ENCODE data around the gene STK35. TPM values are rescaled to one million over a fixed set of nuclear protein-coding genes. Genes with fewer than 3 reads are reported as not detected.

Gene STK35
- total and polyA plus RNA-seq, 9 of the 15 experiments (the other 6 are each of a cell fraction or from before 2014, with no cell fraction given): 1.0 to 11.0 (median 6.3) TPM

DNA sequence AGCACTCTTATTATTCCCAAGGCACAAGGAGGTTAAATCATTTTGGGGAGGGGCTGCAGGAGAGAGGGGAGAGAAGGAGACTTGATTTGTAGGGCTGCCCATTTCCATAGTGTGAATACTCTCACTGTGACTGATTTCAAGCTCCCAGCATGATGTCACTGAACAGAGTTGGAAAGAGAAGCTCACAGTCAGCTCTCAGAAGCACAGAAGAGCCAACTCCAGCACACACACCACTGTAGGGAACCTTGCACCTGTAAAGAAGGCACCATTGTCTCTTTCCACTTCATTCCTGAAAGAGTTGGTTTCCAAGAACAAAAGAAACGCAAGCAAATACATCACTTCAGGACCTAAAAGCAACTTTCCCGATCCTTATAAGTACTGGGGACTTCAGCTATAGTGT lies 12.7 kb upstream of the STK35 start:
- FAIRE-seq (no peak), DNase-seq (ENCODE audit: extremely low read depth in 1 of 4, low spot score in 3 of 4) (no peak), ATAC-seq (no peak)
- Histone ChIP-seq H2AFZ (ENCODE audit: low read depth, low read length) (no peak overlapping the region), H3K27ac (ENCODE audit: extremely low read depth, low read depth, low read length) (no peak overlapping the region), H3K4me2 (ENCODE audit: insufficient read depth, low read length) (no peak overlapping the region), H4K20me1 (replicated peaks; ENCODE audit: control insufficient read depth, insufficient read depth, low read length) (no peaks in the 10 kb centered on the region), H3K9me1 (ENCODE audit: control insufficient read depth, insufficient read depth, low read length) (no peaks in the 10 kb centered on the region), H3K4me3 (no peak overlapping the region), H3K27me3 (ENCODE audit: control insufficient read depth in 2 of 2, insufficient read depth in 2 of 2, low read length in 2 of 2) (peaks cover 6 to 11% of the 10 kb centered on the region in 2 experiments; a peak in 3 of 5 replicates), H3K9ac (ENCODE audit: insufficient read depth in 1 of 2, low read depth in 2 of 2, low read length in 2 of 2) (no peak overlapping the region), H3K79me2 (ENCODE audit: control insufficient read depth, insufficient read depth, low read length) (no peaks in the 10 kb centered on the region), H3K9me3 (replicated peaks; ENCODE audit: control insufficient read depth, insufficient read depth, low read depth, low read length) (no peaks in the 10 kb centered on the region), H3K36me3 (ENCODE audit: control insufficient read depth, insufficient read depth, low read length) (no peaks in the 10 kb centered on the region), H3K4me1 (replicated peaks in 1 of 2; ENCODE audit: control insufficient read depth in 2 of 2, insufficient read depth in 2 of 2, low read length in 2 of 2) (no peaks in the 10 kb centered on the region)
- POLR2A ChIA-PET: no interaction called here
- no TSS peak for BruUV-seq (replicated peaks)
- in situ Hi-C loops (cut with MboI): no loop called here
- TF ChIP-seq, protein P1, sequence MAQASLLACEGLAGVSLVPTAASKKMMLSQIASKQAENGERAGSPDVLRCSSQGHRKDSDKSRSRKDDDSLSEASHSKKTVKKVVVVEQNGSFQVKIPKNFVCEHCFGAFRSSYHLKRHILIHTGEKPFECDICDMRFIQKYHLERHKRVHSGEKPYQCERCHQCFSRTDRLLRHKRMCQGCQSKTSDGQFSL (CRISPR knock-in tag; IDR thresholded peaks at IDR 0.05): no peak
- TF ChIP-seq, protein P1 (tag; IDR thresholded peaks at IDR 0.05): no peak
- 0% methylated on average over 2 of the region's 2 CpGs for WGBS (ENCODE audit: insufficient coverage, low coverage, missing lambda C conversion rate)
- intact Hi-C loops (cut with micrococcal nuclease): loop anchor here (5.0 kb wide), 1 partner anchor 68 kb away; no protein-coding TSS in a partner anchor
- CTCF ChIA-PET (ENCODE audit: low intra/inter-chr PET ratio): no interaction called here

DNA sequence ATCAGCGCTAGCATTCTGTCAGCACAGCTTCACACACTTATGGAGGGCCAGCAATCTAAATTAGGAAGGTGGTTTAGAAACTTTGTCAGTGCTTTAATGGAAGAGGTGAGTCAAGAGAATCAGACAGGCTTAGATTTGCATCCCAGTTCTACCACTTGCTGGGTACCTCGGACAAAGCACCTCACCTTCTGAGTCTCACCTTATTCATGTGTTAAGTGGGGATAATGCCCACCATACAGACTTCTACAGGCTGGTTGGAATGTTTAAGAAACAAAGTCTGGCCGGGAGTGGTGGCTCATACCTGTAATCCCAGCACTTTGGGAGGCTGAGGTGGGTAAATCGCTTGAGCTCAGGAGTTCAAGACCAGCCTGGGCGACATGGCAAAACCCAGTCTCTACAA lies 12.2 kb upstream of the STK35 start:
- no peaks in the 10 kb centered on the region for H3K36me3 ChIP-seq (ENCODE audit: control insufficient read depth, insufficient read depth, low read length)
- DNase-seq (ENCODE audit: extremely low read depth in 1 of 4, low spot score in 3 of 4) (no peak), ATAC-seq (no peak), FAIRE-seq (no peak)
- ChIA-PET CTCF (ENCODE audit: low intra/inter-chr PET ratio) (no interaction called here), POLR2A (no interaction called here)
- no peaks in the 10 kb centered on the region for H3K9me1 ChIP-seq (ENCODE audit: control insufficient read depth, insufficient read depth, low read length)
- H3K9ac ChIP-seq (ENCODE audit: insufficient read depth in 1 of 2, low read depth in 2 of 2, low read length in 2 of 2): no peak overlapping the region
- H3K4me3 ChIP-seq: no peak overlapping the region
- 0% methylated on average over 4 of the region's 5 CpGs for WGBS (ENCODE audit: insufficient coverage, low coverage, missing lambda C conversion rate)
- no peaks in the 10 kb centered on the region for H3K79me2 ChIP-seq (ENCODE audit: control insufficient read depth, insufficient read depth, low read length)
- no peaks in the 10 kb centered on the region for H3K4me1 ChIP-seq (replicated peaks in 1 of 2; ENCODE audit: control insufficient read depth in 2 of 2, insufficient read depth in 2 of 2, low read length in 2 of 2)
- no peak overlapping the region for H3K4me2 ChIP-seq (ENCODE audit: insufficient read depth, low read length)
- no peak overlapping the region for H2AFZ ChIP-seq (ENCODE audit: low read depth, low read length)
- peaks cover 6 to 14% of the 10 kb centered on the region in 2 experiments; a peak in 3 of 5 replicates for H3K27me3 ChIP-seq (ENCODE audit: control insufficient read depth in 2 of 2, insufficient read depth in 2 of 2, low read length in 2 of 2)
- intact Hi-C loops (cut with micrococcal nuclease): loop anchor here (5.0 kb wide), 1 partner anchor 68 kb away; no protein-coding TSS in a partner anchor
- no peaks in the 10 kb centered on the region for H3K9me3 ChIP-seq (replicated peaks; ENCODE audit: control insufficient read depth, insufficient read depth, low read depth, low read length)
- in situ Hi-C loops (cut with MboI): no loop called here
- H3K27ac ChIP-seq (ENCODE audit: extremely low read depth, low read depth, low read length): no peak overlapping the region
- H4K20me1 ChIP-seq (replicated peaks; ENCODE audit: control insufficient read depth, insufficient read depth, low read length): no peaks in the 10 kb centered on the region
- no TSS peak for BruUV-seq (replicated peaks)
- TF ChIP-seq, protein P2, sequence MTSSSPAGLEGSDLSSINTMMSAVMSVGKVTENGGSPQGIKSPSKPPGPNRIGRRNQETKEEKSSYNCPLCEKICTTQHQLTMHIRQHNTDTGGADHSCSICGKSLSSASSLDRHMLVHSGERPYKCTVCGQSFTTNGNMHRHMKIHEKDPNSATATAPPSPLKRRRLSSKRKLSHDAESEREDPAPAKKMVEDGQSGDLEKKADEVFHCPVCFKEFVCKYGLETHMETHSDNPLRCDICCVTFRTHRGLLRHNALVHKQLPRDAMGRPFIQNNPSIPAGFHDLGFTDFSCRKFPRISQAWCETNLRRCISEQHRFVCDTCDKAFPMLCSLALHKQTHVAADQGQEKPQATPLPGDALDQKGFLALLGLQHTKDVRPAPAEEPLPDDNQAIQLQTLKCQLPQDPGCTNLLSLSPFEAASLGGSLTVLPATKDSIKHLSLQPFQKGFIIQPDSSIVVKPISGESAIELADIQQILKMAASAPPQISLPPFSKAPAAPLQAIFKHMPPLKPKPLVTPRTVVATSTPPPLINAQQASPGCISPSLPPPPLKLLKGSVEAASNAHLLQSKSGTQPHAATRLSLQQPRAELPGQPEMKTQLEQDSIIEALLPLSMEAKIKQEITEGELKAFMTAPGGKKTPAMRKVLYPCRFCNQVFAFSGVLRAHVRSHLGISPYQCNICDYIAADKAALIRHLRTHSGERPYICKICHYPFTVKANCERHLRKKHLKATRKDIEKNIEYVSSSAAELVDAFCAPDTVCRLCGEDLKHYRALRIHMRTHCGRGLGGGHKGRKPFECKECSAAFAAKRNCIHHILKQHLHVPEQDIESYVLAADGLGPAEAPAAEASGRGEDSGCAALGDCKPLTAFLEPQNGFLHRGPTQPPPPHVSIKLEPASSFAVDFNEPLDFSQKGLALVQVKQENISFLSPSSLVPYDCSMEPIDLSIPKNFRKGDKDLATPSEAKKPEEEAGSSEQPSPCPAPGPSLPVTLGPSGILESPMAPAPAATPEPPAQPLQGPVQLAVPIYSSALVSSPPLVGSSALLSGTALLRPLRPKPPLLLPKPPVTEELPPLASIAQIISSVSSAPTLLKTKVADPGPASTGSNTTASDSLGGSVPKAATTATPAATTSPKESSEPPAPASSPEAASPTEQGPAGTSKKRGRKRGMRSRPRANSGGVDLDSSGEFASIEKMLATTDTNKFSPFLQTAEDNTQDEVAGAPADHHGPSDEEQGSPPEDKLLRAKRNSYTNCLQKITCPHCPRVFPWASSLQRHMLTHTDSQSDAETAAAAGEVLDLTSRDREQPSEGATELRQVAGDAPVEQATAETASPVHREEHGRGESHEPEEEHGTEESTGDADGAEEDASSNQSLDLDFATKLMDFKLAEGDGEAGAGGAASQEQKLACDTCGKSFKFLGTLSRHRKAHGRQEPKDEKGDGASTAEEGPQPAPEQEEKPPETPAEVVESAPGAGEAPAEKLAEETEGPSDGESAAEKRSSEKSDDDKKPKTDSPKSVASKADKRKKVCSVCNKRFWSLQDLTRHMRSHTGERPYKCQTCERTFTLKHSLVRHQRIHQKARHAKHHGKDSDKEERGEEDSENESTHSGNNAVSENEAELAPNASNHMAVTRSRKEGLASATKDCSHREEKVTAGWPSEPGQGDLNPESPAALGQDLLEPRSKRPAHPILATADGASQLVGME (CRISPR knock-in tag; IDR thresholded peaks at IDR 0.05): no peak
- TF ChIP-seq MCM2 (IDR thresholded peaks at IDR 0.05; ENCODE audit: low read depth): no peak
